Gastrocnemius medialis (tissue), 4 donors: Measurements from ENCODE around the gene IL1A. TPM values are rescaled to one million over a fixed set of nuclear protein-coding genes. Genes with fewer than 3 reads are reported as not detected.
"Not testable (repeated sequence)": the region's sequence is repeated elsewhere in the genome, so short reads cannot be mapped to it uniquely, and the experiment has no call there.

ENCODE experiments used
- ATAC-seq, 2 donors: fragments of 150-250 bp; one replicate each; pipeline ENCODE4 v1.9.1; 2016
- DNase-seq, 2 donors: peaks; one replicate each; pipeline ENCODE4 v3.0.0-alpha.2; 2019
- H3K27ac ChIP-seq, 4 donors: fragments of 200-600 bp; sonication (generic); 1 replicate in 1 of 4; 2 replicates in 3 of 4; pipeline ENCODE4 v1.5.1; 2016 to 2018; ENCODE audit warnings: mild to moderate bottlenecking in 2 of 4, moderate library complexity in 1 of 4
- H3K27me3 ChIP-seq, 3 donors: fragments of 200-600 bp; sonication (generic) in 2 of 3; 1 replicate in 1 of 3; 2 replicates in 2 of 3; pipeline versions ENCODE4 v1.5.1 to v1.6.0; 2016 to 2019; ENCODE audit warnings: mild to moderate bottlenecking in 1 of 3, moderate library complexity in 1 of 3
- H3K36me3 ChIP-seq, 2 donors: fragments of 200-600 bp; sonication (generic) in 1 of 2; one replicate each; pipeline ENCODE4 v1.5.1; 2017 to 2018
- H3K4me1 ChIP-seq, 2 donors: fragments of 200-600 bp; sonication (generic) in 1 of 2; one replicate each; pipeline ENCODE4 v1.5.1; 2016 to 2017; ENCODE audit warnings: mild to moderate bottlenecking in 2 of 2
- H3K4me3 ChIP-seq, 4 donors: fragments of 200-600 bp; sonication (generic) in 3 of 4; 1 replicate in 1 of 4; 2 replicates in 3 of 4; pipeline ENCODE4 v1.5.1; 2016 to 2019; ENCODE audit warnings: mild to moderate bottlenecking in 2 of 4
- H3K9me3 ChIP-seq, 3 donors: fragments of 200-600 bp; sonication (generic) in 2 of 3; 1 replicate in 1 of 3; 2 replicates in 2 of 3; pipeline ENCODE4 v1.5.1; 2016 to 2019
- CTCF ChIP-seq, 5 experiments: fragments of 450-650 bp in 3 of 5; fragments of 200-600 bp in 2 of 5; sonication (generic) in 2 of 5; IDR thresholded peaks in 4 of 5; conservative IDR thresholded peaks in 1 of 5; 1 replicate in 4 of 5; 2 replicates in 1 of 5; pipeline ENCODE4 v1.5.1; 2016 to 2019; ENCODE audit warnings: antibody characterized with exemption in 5 of 5, mild to moderate bottlenecking in 3 of 5, moderate library complexity in 3 of 5
- POLR2A ChIP-seq, 2 donors: fragments of 450-650 bp; IDR thresholded peaks; one replicate each; pipeline ENCODE4 v1.6.1; 2017; ENCODE audit warnings: antibody characterized with exemption in 2 of 2, mild to moderate bottlenecking in 2 of 2, moderate library complexity in 2 of 2
- in situ Hi-C, 4 donors: fragments of 200-750 bp; cut with MboI; loops; one replicate each; pipeline versions ENCODE4 v1.15.0 to v1.8.0; 2017; ENCODE audit warnings: low sequenced_read_pairs in 4 of 4
- intact Hi-C: fragments of 100-400 bp; cut with DNase I; formaldehyde crosslinking; loops from one replicate; pipeline ENCODE4 v1.15.1; 2023; ENCODE audit warnings: low total_unique reads
- total RNA-seq, 4 donors: library from RNA; depleted of rRNA; stranded (reverse); fragments of >200 nt; gene quantifications; one replicate each; pipeline versions ENCODE4 v1.1.0 to v1.2.3, GENCODE V29; 2016

IL1A gene
- not detected for total RNA-seq

- H3K4me1 ChIP-seq: no peaks in the 10 kb centered on the region
- ATAC-seq (no peak), DNase-seq (no peak)
- intact Hi-C loops: no loop called here
- in situ Hi-C loops: no loop called here
- H3K9me3 ChIP-seq: no peaks in the 10 kb centered on the region
- H3K4me3 ChIP-seq: no peak within 1 kb of the TSS
- H3K27ac ChIP-seq: no peak within 1 kb of the TSS
- H3K36me3 ChIP-seq: no peaks in the 10 kb centered on the region
- H3K27me3 ChIP-seq: no peaks in the 10 kb centered on the region
- TF ChIP-seq POLR2A (IDR thresholded peaks at IDR 0.05): no peak
- TF ChIP-seq CTCF (IDR thresholded peaks at IDR 0.05 in 4 of 5, conservative IDR thresholded peaks at IDR 0.05 in 1 of 5): no peak
Measured at GRCh38 chr2:112784199-112785189, at the start of gene IL1A. Gene IL1A (minus strand): TSS chr2:112784493. CDS start chr2:112783770, 723 bp downstream.

GRCh38 chr2:112833976-112834375 is 49.7 kb upstream of the IL1A start:
- intact Hi-C loops: no loop called here
- TF ChIP-seq POLR2A (IDR thresholded peaks at IDR 0.05) (no peak), CTCF (IDR thresholded peaks at IDR 0.05 in 4 of 5, conservative IDR thresholded peaks at IDR 0.05 in 1 of 5) (no peak)
- Histone ChIP-seq H3K27ac (no peak overlapping the region), H3K36me3 (no peaks in the 10 kb centered on the region), H3K9me3 (no peaks in the 10 kb centered on the region), H3K4me3 (no peak overlapping the region), H3K4me1 (peaks cover 0 to 3% of the 10 kb centered on the region in 2 donors), H3K27me3 (peaks cover 0 to 2% (median 0%) of the 10 kb centered on the region in 3 donors)
- DNase-seq: no peak
- in situ Hi-C loops: no loop called here
- ATAC-seq: no peak

- H3K36me3 ChIP-seq, H3K4me3 ChIP-seq, H3K27me3 ChIP-seq, intact Hi-C loops, H3K9me3 ChIP-seq, H3K4me1 ChIP-seq, in situ Hi-C loops, ATAC-seq, H3K27ac ChIP-seq, DNase-seq: not testable (repeated sequence)
Measured at GRCh38 chr2:112833639-112833931, 49.3 kb upstream of the IL1A start.

GRCh38 chr2:112832841-112833638 is 48.7 kb upstream of the IL1A start:
- H3K4me3 ChIP-seq: no peak overlapping the region

More at GRCh38 chr2:112832841-112833638, 48.7 kb upstream of the IL1A start:
- no peaks in the 10 kb centered on the region for H3K9me3 ChIP-seq
- in situ Hi-C loops (no loop called here), intact Hi-C loops (no loop called here)
- DNase-seq (no peak), ATAC-seq (no peak)
- peaks cover 0 to 3% of the 10 kb centered on the region in 2 donors for H3K4me1 ChIP-seq
- H3K36me3 ChIP-seq: no peaks in the 10 kb centered on the region
- H3K27ac ChIP-seq: no peak overlapping the region
- no peaks in the 10 kb centered on the region for H3K27me3 ChIP-seq
- TF ChIP-seq POLR2A (IDR thresholded peaks at IDR 0.05): no peak
- no peak for TF ChIP-seq CTCF (IDR thresholded peaks at IDR 0.05 in 4 of 5, conservative IDR thresholded peaks at IDR 0.05 in 1 of 5)
